NCI-H2227 (cell line): Measurements from ENCODE around the gene PDE4A.
"Not testable (repeated sequence)": the region's sequence is repeated elsewhere in the genome, so short reads cannot be mapped to it uniquely, and the experiment has no call there.

Experiments
- DNase-seq: peaks from one replicate; lab custom pipeline; 2025; ENCODE audit not compliant: unreplicated experiment; lab: John Stamatoyannopoulos, UW

Gene PDE4A

DNA sequence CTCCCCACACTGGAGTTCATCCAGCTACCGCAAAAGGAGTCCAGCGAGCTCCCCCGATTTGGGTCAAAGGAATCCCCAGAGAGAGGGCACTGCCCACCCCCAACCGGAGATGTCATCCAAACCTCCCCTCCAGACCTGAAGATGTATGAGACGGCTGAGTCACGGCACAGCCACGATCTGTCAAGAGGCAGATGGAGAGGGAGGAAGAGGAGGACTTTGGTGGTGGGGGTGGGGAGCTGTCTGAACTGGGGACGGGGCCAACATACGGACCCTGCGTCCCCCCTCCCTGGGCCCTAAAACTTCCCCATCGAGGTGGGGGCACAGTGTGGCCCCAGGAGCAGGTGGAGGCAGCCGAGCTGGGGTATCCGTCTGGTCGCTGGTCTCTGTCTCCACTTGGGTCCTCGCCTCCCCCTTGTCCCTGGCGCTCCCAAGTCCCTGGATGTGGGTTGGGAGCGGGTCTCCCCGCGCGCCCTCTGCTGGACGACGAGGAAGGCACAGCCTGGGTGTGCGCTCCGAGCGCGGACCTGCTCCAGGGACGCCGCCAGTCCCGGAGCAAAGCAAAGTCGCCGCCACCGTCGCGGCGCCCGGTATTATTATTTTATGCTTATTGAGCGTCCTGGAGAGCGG, 3.8 kb downstream of the PDE4A start:
- DNase-seq, result peak; percentile 78

DNA sequence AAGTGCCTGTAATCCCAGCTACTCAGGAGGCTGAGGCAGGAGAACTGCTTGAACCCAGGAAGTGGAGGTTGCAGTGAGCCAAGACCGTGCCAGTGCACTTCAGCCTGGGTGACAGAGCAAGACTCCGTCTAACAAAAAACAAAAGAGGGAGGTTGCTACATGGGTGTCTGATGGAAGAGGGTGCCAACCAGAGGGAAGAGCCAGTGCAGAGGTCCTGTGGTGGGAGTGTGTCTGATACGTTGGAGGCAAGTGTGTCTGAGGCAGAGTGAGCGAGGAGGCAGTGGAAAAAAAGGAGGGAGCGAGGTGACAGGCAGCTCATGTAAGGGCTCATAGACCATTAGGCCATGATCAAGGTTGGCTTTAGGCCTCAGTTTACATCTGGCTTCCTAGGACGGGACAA, 6.8 kb downstream of the PDE4A start:
- DNase-seq, result no peak

DNA sequence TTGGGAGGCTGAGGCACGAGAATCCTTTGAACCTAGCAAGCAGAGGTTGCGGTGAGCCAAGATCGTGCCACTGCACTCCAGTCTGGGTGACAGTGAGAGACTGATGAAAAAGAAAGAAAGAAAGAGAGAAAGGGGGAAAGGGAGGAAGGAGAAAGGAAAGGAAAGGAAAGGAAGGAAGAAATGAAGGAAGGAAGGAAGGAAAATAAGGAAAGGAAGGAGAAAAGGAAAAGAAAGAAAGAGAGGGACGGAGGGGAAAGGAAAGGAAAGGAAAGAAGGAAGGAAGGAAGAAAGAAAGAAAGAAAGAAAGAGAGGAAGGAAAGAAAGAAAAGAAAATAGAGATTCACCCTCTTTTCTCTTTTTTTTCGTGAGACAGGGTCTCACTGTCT, 8.7 kb downstream of the PDE4A start:
- DNase-seq, result no peak

DNA sequence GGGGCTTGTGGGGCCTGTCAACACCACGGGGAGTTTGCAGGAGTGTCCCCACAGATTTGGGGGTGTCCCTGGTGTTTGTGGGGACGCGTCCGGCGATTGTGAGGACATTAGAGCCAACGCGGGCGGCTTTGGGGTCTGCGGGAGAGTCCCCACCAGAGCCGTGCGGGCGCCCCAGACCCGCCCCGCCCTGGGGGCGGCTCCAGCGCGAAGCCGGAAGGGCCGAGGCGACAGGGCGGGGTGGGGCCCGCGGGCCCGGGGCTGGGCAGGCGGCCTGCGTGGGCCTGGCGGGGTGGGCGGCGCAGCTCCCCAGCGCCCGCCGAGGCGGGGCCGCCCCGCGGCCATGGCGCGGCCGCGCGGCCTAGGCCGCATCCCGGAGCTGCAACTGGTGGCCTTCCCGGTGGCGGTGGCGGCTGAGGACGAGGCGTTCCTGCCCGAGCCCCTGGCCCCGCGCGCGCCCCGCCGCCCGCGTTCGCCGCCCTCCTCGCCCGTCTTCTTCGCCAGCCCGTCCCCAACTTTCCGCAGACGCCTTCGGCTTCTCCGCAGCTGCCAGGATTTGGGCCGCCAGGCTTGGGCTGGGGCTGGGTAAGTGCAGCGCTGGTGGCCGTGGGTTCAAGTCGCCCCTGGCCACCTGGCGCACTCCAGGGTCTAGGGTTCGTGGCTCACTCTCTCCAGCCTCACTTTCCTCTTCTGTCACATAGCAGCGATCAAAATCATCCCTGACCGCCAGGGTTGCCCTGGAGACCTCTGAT, 10.3 kb downstream of the PDE4A start:
- no peak for DNase-seq

DNA sequence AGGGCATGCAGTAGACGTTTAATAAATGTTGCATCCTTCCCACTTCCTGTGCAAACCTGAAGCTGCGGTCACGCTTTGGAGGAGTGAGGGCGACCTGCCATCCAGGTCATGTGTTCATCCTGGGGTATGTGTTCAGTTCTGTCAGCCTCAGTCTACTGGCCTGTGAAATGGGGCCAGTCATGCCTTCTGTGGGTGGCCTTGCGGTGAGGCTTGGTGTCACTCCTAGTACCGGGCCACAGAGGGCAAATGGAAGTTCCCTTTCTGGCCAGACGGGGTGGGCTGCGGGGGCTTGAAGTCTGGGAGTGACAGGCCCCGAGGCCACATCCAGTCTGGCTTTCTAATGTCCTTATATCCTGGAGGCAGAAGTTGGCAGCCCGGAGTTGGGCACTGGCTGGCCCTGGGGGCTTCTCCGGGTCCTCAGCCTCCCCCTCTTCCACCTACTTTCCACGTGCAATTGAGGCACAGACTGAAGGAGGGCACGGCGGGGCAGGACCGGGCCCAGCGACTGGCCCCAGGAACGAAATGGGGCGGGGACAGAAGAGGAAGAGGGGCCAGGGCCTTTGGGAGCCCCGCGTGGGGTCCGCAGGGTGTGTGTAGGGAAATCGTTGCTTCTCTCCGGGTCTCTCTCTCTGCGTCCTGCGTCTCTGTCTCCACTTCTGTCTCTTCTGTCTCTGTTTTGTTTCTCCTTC, 11.1 kb downstream of the PDE4A start:
- DNase-seq, result no peak

DNA sequence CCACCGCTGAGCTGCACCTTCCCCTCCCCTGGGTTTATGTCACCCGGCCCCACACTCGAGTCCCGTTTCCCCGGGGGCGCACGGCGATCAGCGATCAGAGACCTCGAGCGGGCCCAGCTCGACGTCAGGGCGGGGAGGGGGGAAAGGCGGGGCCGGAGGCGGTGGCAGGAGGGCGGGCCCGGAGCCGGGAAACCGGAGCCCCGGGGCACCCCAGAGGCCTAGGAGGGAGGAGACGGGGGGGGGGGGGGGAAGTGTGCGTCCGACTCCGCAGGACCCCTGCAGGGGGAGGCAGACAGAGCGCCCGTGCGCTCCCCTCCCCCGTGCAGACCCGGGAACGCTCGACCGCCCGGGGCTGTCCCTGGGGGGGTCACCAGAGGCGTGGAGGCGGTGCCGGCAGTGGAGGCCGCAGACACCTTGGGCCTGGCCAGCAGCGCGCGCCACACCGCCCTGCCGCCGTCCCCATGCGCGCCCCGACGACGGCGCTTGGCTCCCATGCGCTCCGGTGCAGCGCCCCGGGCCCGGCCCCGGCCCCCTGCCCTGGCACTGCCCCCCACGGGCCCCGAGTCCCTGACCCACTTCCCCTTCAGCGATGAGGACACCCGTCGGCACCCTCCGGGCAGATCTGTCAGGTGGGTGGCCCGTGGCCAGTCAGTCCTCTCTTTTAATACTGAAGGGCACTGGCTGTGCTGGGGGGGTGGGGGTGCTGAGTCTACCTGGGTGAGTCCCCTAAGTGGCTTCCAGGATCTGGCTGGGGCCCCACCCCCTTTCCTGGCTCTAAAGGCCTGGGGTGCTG, 11.8 kb downstream of the PDE4A start:
- DNase-seq, result peak; percentile 13

DNA sequence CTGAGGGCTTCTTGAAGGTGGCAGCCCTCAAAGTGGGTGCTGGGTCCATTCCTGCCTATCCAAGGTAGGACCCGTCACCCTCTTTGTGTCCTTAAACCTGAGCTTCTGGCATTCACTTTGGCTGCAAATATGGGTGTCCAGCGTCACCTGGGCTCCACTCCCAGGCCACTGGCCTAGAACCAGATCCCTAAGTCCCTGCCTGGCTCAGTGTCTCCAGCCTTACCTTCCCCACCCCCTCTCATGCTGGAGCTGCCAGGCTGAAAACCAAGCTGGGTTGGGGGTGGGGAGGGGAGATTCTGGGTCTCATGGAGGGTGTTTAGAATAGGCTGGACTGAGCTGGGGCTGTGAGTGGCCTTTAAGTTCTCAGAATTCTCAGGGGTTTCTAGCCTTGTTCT, 12.4 kb downstream of the PDE4A start:
- no peak for DNase-seq

DNA sequence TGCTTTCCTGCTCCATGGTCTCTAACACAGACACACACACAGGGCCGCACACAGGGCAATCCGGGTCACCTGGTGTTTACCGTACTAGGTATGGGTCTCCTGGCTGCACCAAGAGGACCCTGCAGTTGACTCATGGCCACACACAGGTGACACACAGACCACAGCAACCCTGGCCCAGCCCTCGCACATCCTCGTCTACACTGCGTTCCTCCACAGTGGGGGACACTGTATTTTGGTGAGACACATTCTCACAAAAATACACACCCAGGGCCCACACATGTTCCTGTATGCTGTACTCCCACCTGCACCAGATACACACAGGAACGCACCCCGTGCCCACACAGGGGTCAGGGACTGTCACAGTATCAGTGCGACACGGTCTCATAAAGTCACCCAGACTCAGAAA, 12.8 kb downstream of the PDE4A start:
- DNase-seq, result no peak

DNA sequence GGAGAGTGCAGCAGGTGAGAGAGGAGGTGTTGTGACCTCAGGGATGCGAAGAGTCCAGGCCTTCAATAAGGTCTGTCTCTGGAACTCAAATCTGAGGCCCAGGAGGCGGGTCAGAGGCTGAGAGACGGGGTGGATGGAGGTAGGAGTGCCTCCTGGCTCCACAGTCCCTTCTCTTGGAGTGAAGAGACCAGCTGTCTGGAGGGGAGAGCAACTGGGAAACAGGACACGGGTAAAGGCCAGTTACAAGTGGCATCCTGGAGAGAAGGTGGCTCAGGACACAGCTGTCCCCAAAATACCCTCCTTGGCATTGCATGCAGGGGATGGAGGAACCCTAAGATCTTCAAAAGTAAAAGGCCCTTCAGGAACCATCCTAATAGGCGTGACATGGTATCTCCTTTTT, 19.2 kb downstream of the PDE4A start:
- no peak for DNase-seq

DNA sequence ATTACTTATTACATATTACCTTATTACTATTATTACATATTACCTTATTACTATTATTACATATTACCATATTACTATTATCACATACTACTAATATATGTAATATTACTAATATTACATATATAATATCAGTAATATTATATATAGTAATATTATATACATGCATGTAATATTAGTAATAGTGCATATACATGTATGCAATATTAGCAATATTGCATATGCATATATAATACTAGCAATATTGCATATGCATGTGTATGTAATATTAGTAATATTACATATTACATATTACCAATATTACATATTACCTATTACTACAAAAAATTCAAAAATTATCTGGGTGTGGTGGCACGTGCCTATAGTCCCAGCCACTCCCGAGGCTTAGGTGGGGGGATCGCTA, 22.4 kb downstream of the PDE4A start:
- DNase-seq, result no peak

DNA sequence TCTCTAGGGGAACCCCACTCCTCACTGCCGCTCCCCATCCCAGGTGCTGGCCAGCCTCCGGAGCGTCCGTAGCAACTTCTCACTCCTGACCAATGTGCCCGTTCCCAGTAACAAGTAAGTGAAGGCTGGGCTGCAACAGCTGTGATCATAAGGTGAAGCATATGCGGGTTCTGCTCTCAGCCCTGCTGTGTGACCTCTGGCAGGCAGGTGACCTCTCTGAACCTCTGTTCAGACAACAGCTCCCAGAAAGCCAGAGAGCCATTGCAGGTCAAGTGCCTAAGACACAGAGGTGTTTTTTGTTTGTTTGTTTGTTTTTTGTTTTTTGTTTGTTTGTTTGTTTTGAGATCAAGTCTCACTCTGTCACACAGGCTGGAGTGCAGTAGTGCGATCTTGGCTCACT, 28.7 kb downstream of the PDE4A start:
- no peak for DNase-seq

DNA sequence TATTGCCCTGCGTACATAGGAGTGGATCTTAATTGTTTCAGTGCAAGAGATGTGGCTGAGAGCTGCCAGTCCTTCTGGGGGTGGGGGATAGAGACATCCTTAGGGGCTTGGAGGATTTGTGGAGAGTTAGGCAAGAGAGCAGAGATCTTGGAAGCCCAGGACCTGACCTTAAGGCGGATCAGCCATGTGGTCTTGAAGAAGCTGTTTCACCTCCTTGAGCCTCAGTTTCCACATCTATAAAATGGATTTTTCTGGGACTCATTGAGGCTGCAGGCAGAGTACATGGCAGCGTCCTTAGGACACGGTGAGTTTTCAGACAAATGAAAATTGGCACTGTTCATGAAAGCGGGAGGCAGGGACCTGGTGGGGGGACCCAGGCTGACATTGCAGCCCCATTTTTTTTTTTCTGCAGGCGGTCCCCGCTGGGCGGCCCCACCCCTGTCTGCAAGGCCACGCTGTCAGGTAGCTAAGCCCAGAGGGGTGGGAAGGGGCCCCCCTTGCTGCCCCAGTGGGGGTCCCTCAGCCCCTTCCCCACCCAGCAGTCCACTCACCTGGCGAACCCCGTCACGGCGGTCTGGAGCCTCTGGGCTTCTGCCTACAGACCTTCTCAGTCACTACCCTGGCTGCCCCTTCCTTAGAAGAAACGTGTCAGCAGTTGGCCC, 30.0 kb downstream of the PDE4A start:
- no peak for DNase-seq

DNA sequence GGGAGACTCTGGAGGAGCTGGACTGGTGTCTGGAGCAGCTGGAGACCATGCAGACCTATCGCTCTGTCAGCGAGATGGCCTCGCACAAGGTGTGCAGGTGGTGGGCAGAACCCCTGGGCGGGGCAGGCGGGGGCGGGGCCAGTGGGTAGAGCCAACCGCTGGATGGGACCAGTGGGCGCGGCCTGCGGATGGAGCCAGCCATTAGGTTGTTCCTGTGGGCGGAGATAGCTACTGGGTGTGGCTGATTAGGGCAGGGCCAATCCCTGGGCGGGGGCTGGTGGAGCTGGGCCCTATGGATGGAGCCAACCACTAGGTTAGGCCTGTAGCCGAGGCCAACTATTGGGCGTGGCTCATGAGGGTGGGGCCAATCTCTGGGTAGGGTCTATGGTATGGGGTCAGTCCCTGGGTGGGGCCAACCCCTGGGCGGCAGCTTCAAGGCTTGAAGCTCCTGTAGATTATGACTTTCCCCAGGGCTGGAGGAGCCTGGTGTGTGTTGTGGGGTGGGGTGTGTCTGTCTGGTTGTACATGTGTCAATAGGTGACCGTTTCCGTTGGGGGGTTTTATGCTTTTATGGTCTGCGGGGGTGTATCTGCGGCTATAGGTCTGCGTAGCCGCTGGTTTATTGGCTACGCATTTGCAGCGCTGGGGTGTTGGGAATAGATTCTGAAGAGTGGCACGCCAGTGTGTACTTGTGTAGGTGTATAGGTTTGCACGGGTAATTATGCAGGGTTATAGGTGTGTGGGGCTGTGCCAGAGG, 30.7 kb downstream of the PDE4A start:
- peak; percentile 11 for DNase-seq

DNA sequence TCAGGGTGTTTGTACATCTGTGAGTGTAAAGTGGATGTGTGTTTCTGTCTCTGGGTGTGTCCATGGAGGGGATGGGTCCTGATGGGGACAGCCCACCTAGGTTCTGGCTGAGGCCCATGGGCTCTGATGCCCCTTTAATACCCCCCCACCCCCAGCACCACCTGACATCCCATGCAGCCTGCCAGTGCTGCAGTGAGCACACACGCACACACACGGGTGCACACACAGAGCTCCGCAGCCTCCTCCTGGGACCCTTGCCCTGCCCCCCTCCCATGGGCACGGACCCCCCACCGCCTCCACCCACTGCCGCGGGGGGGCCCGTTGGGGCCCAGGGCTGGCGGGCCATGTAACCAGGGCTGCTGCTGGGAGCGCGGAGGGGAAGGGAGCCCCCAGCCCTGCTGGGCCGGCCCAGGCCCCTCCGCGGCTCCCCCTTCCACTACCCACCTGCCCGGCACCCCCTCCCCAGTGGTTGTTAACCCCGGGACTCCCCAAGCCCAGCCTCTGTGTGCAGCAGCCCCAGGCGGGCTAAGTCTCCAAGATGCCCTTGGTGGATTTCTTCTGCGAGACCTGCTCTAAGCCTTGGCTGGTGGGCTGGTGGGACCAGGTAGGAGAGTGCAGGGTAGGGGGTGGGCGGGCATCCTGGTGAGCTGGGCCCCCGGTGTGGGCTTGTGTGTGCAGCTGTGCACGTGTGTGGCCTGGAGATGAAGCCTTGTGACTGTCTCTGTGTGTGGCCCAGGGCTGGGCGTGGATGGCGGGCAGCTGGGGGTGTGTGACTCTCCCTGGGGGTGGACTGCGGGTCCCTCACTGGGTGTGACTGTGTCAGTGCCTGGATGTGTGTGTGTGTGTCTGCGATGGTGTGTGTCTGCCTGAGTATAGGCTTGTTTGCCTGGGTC, 32.6 kb downstream of the PDE4A start:
- DNase-seq, result peak; percentile 9

DNA sequence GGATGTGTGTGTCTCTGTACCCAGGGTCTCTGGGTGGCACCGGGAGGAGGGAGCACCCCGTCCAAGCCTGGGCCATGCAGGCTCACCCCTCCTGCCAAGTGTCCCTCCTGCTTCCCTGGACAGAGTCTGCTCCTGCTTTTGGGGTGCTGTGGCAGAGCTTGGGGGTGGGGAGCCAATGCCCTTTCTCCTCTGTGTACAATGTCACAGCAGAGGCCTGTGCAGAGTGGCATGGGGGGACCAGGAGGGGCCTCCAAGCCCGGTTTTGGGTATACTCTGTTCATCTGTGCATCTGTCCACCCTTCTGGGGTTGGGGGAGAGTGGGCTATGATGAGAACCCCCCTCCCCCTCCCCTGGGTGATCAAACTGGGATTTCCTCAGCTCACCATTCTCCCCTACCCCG, 33.5 kb downstream of the PDE4A start:
- DNase-seq, result no peak

DNA sequence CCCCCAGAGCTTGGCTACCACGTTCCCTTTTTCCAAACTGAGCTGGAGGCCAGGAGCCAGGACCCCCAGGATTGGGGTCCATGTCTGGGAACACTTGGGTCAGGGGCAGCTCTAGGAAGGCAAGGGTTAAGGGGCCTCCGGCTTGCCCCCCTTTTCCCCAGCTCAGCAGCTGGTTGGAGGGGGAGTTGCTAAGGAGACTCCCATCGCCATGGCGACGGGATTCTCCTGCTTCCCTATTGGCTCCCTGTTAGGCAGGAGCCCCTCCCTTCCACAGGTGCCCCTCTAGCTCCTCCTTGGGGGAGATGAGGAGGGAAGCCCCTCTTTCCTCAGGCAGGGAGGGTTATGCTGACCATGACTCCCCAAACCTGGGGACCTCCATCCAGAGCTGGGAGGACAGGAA, 33.9 kb downstream of the PDE4A start:
- peak; percentile 74 for DNase-seq

DNA sequence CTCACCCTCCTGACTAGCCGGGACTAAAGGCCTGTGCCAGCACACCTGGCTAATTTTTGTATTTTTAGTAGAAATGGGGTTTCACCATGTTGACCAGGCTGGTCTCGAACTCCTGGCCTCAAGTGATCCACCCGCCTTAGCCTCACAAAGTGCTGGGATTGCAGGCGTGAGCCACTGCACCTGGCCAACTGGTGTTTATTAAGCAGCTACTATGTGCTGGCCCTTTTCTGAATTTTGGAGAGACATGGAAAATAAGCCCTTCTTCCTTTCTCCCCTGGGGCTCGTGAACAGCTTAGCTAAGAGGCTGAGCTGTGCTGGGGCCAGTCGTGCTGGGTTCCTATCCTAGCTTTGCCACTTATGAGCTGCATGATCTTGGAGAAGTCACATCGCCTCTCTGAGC, 38.4 kb downstream of the PDE4A start:
- not testable (repeated sequence) for DNase-seq

DNA sequence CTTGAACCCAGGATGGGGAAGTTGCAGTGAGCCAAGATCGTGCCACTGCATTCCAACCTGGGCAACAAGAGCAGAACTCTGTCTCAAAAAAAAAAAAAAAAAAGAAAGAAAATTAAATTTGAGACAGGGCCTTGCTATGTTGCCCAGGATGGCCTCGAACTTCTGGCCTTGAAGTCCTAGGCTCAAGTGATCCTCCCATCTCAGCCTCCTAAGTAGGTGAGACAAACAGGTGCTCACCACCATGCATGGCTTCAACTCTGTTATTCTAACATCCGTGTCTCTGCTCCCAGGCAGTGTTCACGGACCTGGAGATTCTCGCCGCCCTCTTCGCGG, 40.3 kb downstream of the PDE4A start:
- no peak for DNase-seq
